CD14-positive monocyte (primary cell): ENCODE measurements around the gene TAGLN3. TPM values are rescaled to one million over a fixed set of nuclear protein-coding genes. Genes with fewer than 3 reads are reported as not detected.

ENCODE experiments used
- DNase-seq, 3 donors: peaks; one replicate each; pipeline ENCODE4 v3.0.0-alpha.2; 2011 to 2022
- H2AFZ ChIP-seq: 2 replicates; pipeline ENCODE4 v1.6.0; 2012; ENCODE audit warnings: mild to moderate bottlenecking, low read depth, low read length, inconsistent platforms; ENCODE audit not compliant: insufficient read depth, poor library complexity, severe bottlenecking
- H3K27ac ChIP-seq, 2 donors: 1 replicate in 1 of 2; 2 replicates in 1 of 2; pipeline ENCODE4 v1.5.1; 2012 to 2013; ENCODE audit warnings: low read length in 2 of 2, control low read depth in 1 of 2, inconsistent platforms in 1 of 2, low read depth in 1 of 2, mild to moderate bottlenecking in 1 of 2
- H3K27me3 ChIP-seq, 2 donors: one replicate each; pipeline versions ENCODE4 v1.6.0 to v1.6.1; 2011 to 2013; ENCODE audit warnings: low read length in 2 of 2; ENCODE audit not compliant: control insufficient read depth in 2 of 2, insufficient read depth in 2 of 2
- H3K36me3 ChIP-seq, 2 donors: replicated peaks in 1 of 2; 1 replicate in 1 of 2; 2 replicates in 1 of 2; pipeline versions ENCODE4 v1.5.1 to v1.6.1; 2012 to 2013; ENCODE audit warnings: low read length in 2 of 2, control low read depth in 1 of 2, inconsistent platforms in 1 of 2, mild to moderate bottlenecking in 1 of 2; ENCODE audit not compliant: insufficient read depth in 2 of 2, control insufficient read depth in 1 of 2
- H3K4me1 ChIP-seq, 2 donors: 1 replicate in 1 of 2; 2 replicates in 1 of 2; pipeline versions ENCODE4 v1.5.1 to v1.6.1; 2012 to 2013; ENCODE audit warnings: low read length in 2 of 2, control low read depth in 1 of 2, inconsistent platforms in 1 of 2, mild to moderate bottlenecking in 1 of 2, moderate library complexity in 1 of 2; ENCODE audit not compliant: insufficient read depth in 2 of 2, control insufficient read depth in 1 of 2
- H3K4me2 ChIP-seq: replicated peaks from 2 replicates; pipeline ENCODE3; 2012; ENCODE audit warnings: low read length, moderate library complexity, mild to moderate bottlenecking; ENCODE audit not compliant: poor library complexity, severe bottlenecking; ENCODE audit errors: extremely low read depth
- H3K4me3 ChIP-seq, 3 experiments: fragments of 200-600 bp in 1 of 3; sonication (generic) in 1 of 3; replicated peaks in 1 of 3; 1 replicate in 2 of 3; 2 replicates in 1 of 3; pipeline ENCODE4 v1.5.1; 2011 to 2013; ENCODE audit warnings: low read length in 3 of 3, mild to moderate bottlenecking in 3 of 3, control low read depth in 2 of 3, low read depth in 2 of 3, inconsistent platforms in 1 of 3, moderate library complexity in 1 of 3
- H3K79me2 ChIP-seq: 2 replicates; pipeline ENCODE4 v1.6.0; 2012; ENCODE audit warnings: mild to moderate bottlenecking, control low read depth, inconsistent platforms, low read length, moderate library complexity; ENCODE audit not compliant: insufficient read depth
- H3K9ac ChIP-seq: 2 replicates; pipeline ENCODE4 v1.6.0; 2017; ENCODE audit warnings: low read length, mild to moderate bottlenecking; ENCODE audit not compliant: insufficient read depth, poor library complexity, severe bottlenecking
- H3K9me3 ChIP-seq, 2 donors: replicated peaks in 1 of 2; 1 replicate in 1 of 2; 2 replicates in 1 of 2; pipeline versions ENCODE4 v1.5.1 to v1.6.1; 2012 to 2013; ENCODE audit warnings: low read length in 2 of 2, control low read depth in 1 of 2; ENCODE audit not compliant: control insufficient read depth in 1 of 2, insufficient read depth in 1 of 2
- H4K20me1 ChIP-seq: 2 replicates; pipeline ENCODE4 v1.6.0; 2012; ENCODE audit warnings: mild to moderate bottlenecking, low read length, control low read depth, moderate library complexity; ENCODE audit not compliant: insufficient read depth
- H3K27ac Mint-ChIP-seq, 7 donors: one replicate each; pipeline ENCODE4 v1.8.0; 2020; ENCODE audit warnings: mild to moderate bottlenecking in 7 of 7, mixed read lengths in 7 of 7, moderate library complexity in 6 of 7, inconsistent platforms in 2 of 7
- H3K27me3 Mint-ChIP-seq, 3 donors: one replicate each; pipeline ENCODE4 v1.8.0; 2021 to 2022; ENCODE audit warnings: low read depth in 3 of 3, mild to moderate bottlenecking in 3 of 3, mixed read lengths in 3 of 3, moderate library complexity in 3 of 3, inconsistent platforms in 1 of 3
- H3K36me3 Mint-ChIP-seq, 2 donors: one replicate each; pipeline ENCODE4 v1.8.0; 2020; ENCODE audit warnings: mixed read lengths in 2 of 2, inconsistent platforms in 1 of 2, mild to moderate bottlenecking in 1 of 2
- H3K4me1 Mint-ChIP-seq: one replicate; pipeline ENCODE4 v1.8.0; 2020; ENCODE audit warnings: mild to moderate bottlenecking, mixed read lengths
- H3K4me3 Mint-ChIP-seq, 2 donors: one replicate each; pipeline ENCODE4 v1.8.0; 2020; ENCODE audit warnings: mild to moderate bottlenecking in 2 of 2, mixed read lengths in 2 of 2, moderate library complexity in 1 of 2
- H3K9me3 Mint-ChIP-seq, 7 donors: one replicate each; pipeline ENCODE4 v1.8.0; 2020 to 2022; ENCODE audit warnings: mixed read lengths in 7 of 7, mild to moderate bottlenecking in 6 of 7, moderate library complexity in 6 of 7, inconsistent platforms in 2 of 7
- CTCF ChIP-seq: fragments of 200-600 bp; IDR thresholded peaks from one replicate; pipeline ENCODE4 v1.8.0; 2022; ENCODE audit warnings: antibody characterized with exemption, mild to moderate bottlenecking
- WGBS: methylation state at CpG from one replicate; pipeline ENCODE4 v1.1.5; 2013; ENCODE audit warnings: missing lambda C conversion rate; ENCODE audit not compliant: insufficient coverage; 5-methylcytosine and 5-hydroxymethylcytosine counted together
- intact Hi-C, 2 donors: fragments of 100-400 bp; cut with micrococcal nuclease; formaldehyde crosslinking; loops; one replicate each; pipeline versions ENCODE4 v1.15.0 to v1.15.1; 2023
- polyA plus RNA-seq, 3 donors: library from polyadenylated mRNA; depleted of rRNA in 1 of 3; unstranded in 2 of 3; stranded (reverse) in 1 of 3; fragments of 300-500 nt in 2 of 3; fragments of >200 nt in 1 of 3; fragmentation: Illumina TruSeq in 2 of 3; gene quantifications; 1 replicate in 2 of 3; 2 replicates in 1 of 3; pipeline ENCODE4 v1.2.3, GENCODE V29; 2012 to 2021

The TAGLN3 gene
- polyA plus RNA-seq, 3 donors = not detected

- no peak overlapping the region for H3K27ac Mint-ChIP-seq
- Histone ChIP-seq H4K20me1 (no peaks in the 10 kb centered on the region), H3K4me2 (no peak overlapping the region), H3K36me3 (no peaks in the 10 kb centered on the region), H3K79me2 (no peaks in the 10 kb centered on the region), H3K9me3 (no peaks in the 10 kb centered on the region), H3K4me1 (peaks cover 0 to 1% of the 10 kb centered on the region in 2 donors), H2AFZ (no peak overlapping the region), H3K27me3 (no peaks in the 10 kb centered on the region), H3K4me3 (no peak overlapping the region), H3K9ac (no peak overlapping the region), H3K27ac (no peak overlapping the region)
- H3K27me3 Mint-ChIP-seq = peaks cover 0 to 1% (median 0%) of the 10 kb centered on the region in 3 donors
- H3K4me3 Mint-ChIP-seq = no peak overlapping the region
- intact Hi-C loops = no loop called here
- WGBS = 82% methylated on average over 4 of the region's 8 CpGs
- H3K36me3 Mint-ChIP-seq = no peaks in the 10 kb centered on the region
- H3K9me3 Mint-ChIP-seq = no peaks in the 10 kb centered on the region
- H3K4me1 Mint-ChIP-seq = peaks cover 2% of the 10 kb centered on the region
- DNase-seq = no peak
- TF ChIP-seq CTCF = no peak
These were observed 50.2 kb downstream of the TAGLN3 start for GRCh38 chr3:112048911-112049310.

GRCh38 chr3:112053229-112053628 is 54.5 kb downstream of the TAGLN3 start:
- no peak for DNase-seq
- Mint-ChIP-seq H3K36me3 (no peaks in the 10 kb centered on the region), H3K27me3 (peaks cover 0 to 5% (median 1%) of the 10 kb centered on the region in 3 donors), H3K9me3 (peaks cover 0 to 1% (median 0%) of the 10 kb centered on the region in 7 donors), H3K4me3 (no peak overlapping the region), H3K27ac (no peak overlapping the region), H3K4me1 (peaks cover 2% of the 10 kb centered on the region)
- Histone ChIP-seq H3K4me3 (no peak overlapping the region), H4K20me1 (no peaks in the 10 kb centered on the region), H3K27me3 (no peaks in the 10 kb centered on the region), H3K4me1 (no peaks in the 10 kb centered on the region), H3K27ac (no peak overlapping the region), H3K9me3 (no peaks in the 10 kb centered on the region), H3K79me2 (no peaks in the 10 kb centered on the region), H3K4me2 (no peak overlapping the region), H3K9ac (no peak overlapping the region), H3K36me3 (no peaks in the 10 kb centered on the region), H2AFZ (no peak overlapping the region)
- TF ChIP-seq CTCF = no peak
- no CpG with 5 or more reads among the region's 1 CpG for WGBS
- intact Hi-C loops = no loop called here
